Measurements from ENCODE around the gene HNF1A.
A peak's percentile ranks its signal among the peaks of the same experiment; 100 is the strongest.

Gene HNF1A

GRCh38 chr12:120959111-120959878, 19.0 kb upstream of the HNF1A start:
- no peak for DNase-seq (ENCODE audit: low read depth)

GRCh38 chr12:120960657-120961056, 17.7 kb upstream of the HNF1A start:
- no peak for DNase-seq (ENCODE audit: low read depth)

- DNase-seq (ENCODE audit: low read depth): no peak
Measured at GRCh38 chr12:120961604-120962531, 16.5 kb upstream of the HNF1A start.

GRCh38 chr12:120962532-120963020, 15.8 kb upstream of the HNF1A start:
- no peak for DNase-seq (ENCODE audit: low read depth)

GRCh38 chr12:120964298-120964697, 14.0 kb upstream of the HNF1A start:
- no peak for DNase-seq (ENCODE audit: low read depth)

- no peak for DNase-seq (ENCODE audit: low read depth)
Measured at GRCh38 chr12:120965534-120966091, 12.7 kb upstream of the HNF1A start.

- DNase-seq (ENCODE audit: low read depth): no peak
Measured at GRCh38 chr12:120970310-120970709, 8.0 kb upstream of the HNF1A start.

GRCh38 chr12:120971299-120972180, 6.8 kb upstream of the HNF1A start:
- DNase-seq (ENCODE audit: low read depth): peak; percentile 2

GRCh38 chr12:120972870-120973543, 5.3 kb upstream of the HNF1A start:
- no peak for DNase-seq (ENCODE audit: low read depth)

GRCh38 chr12:120977531-120978295, 630 bp upstream of the HNF1A start:
- no peak for DNase-seq (ENCODE audit: low read depth)

GRCh38 chr12:120979220-120979861, 998 bp downstream of the HNF1A start:
- DNase-seq (ENCODE audit: low read depth): no peak

GRCh38 chr12:120979862-120980696, 1.7 kb downstream of the HNF1A start:
- DNase-seq (ENCODE audit: low read depth): no peak

- DNase-seq (ENCODE audit: low read depth): no peak
Measured at GRCh38 chr12:120980800-120981368, 2.5 kb downstream of the HNF1A start.

GRCh38 chr12:120981407-120981941, 3.1 kb downstream of the HNF1A start:
- no peak for DNase-seq (ENCODE audit: low read depth)

- DNase-seq (ENCODE audit: low read depth): no peak
Measured at GRCh38 chr12:120982659-120983058, 4.3 kb downstream of the HNF1A start.

GRCh38 chr12:120983759-120984158, 5.4 kb downstream of the HNF1A start:
- no peak for DNase-seq (ENCODE audit: low read depth)

- no peak for DNase-seq (ENCODE audit: low read depth)
Measured at GRCh38 chr12:120984351-120984898, 6.1 kb downstream of the HNF1A start.

- DNase-seq (ENCODE audit: low read depth): no peak
Measured at GRCh38 chr12:120988234-120988633, 9.9 kb downstream of the HNF1A start.
